Measurements from ENCODE around the gene TMPRSS13.

The TMPRSS13 gene

DNA sequence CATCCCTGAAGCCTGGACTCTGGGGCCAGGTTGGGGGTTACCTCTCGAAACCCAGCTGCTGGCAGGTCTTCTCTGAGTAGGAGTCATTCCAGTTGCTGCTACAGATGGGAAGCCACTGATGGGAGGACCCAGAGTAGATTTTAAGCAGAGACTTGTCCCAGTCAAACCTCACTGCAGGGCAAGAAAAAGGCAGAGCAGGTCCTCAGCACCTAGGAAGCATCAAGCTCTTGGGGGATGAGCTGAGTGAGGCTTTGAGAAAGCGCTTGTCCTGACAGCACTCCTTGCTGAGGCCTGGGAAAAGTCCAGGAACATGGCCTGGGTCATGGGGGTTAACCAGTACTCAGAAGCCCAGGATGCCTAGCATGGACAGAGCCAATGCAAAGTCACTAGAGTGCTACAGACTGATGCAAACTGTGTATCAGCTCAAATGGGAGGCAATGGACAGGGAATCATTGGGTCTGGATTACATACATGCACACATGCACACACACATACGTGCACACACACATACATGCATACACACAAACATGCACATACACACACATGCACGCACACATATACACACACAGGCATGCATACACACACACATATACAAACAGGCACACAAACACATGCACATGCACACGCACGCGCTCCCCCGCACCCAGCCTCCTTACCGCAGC lies 15.3 kb downstream of the TMPRSS13 start:
- TF ChIP-seq, protein P1, sequence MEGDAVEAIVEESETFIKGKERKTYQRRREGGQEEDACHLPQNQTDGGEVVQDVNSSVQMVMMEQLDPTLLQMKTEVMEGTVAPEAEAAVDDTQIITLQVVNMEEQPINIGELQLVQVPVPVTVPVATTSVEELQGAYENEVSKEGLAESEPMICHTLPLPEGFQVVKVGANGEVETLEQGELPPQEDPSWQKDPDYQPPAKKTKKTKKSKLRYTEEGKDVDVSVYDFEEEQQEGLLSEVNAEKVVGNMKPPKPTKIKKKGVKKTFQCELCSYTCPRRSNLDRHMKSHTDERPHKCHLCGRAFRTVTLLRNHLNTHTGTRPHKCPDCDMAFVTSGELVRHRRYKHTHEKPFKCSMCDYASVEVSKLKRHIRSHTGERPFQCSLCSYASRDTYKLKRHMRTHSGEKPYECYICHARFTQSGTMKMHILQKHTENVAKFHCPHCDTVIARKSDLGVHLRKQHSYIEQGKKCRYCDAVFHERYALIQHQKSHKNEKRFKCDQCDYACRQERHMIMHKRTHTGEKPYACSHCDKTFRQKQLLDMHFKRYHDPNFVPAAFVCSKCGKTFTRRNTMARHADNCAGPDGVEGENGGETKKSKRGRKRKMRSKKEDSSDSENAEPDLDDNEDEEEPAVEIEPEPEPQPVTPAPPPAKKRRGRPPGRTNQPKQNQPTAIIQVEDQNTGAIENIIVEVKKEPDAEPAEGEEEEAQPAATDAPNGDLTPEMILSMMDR (IDR thresholded peaks at IDR 0.05; ENCODE audit: borderline replicate concordance, extremely low read depth, low read length, poor library complexity, severe bottlenecking): no peak
- no peak for TF ChIP-seq EZH2 (IDR thresholded peaks at IDR 0.05; ENCODE audit: borderline replicate concordance, low read depth, low read length, severe bottlenecking)
- no peaks in the 10 kb centered on the region for H3K27me3 ChIP-seq (ENCODE audit: insufficient read depth, low read length, poor library complexity)
- no peak for ATAC-seq (ENCODE audit: insufficient read depth, low read depth)
- H3K79me2 ChIP-seq (ENCODE audit: insufficient read depth, low read length): no peaks in the 10 kb centered on the region
- H4K20me1 ChIP-seq (ENCODE audit: insufficient read depth, low read length): no peaks in the 10 kb centered on the region
- H3K4me1 ChIP-seq (ENCODE audit: insufficient read depth, low read length): peaks cover 54% of the 10 kb centered on the region
- no peaks in the 10 kb centered on the region for H3K9me3 ChIP-seq (ENCODE audit: insufficient read depth, low read length, severe bottlenecking)
- H3K36me3 ChIP-seq (ENCODE audit: insufficient read depth, low read length): no peaks in the 10 kb centered on the region
- no peak overlapping the region for H3K9ac ChIP-seq (ENCODE audit: low read depth, low read length)
- H3K27ac ChIP-seq (ENCODE audit: low read length): peak overlapping the region; percentile 62
- no peak overlapping the region for H3K4me3 ChIP-seq (ENCODE audit: low read depth in 1 of 2, low read length in 2 of 2)
- DNase-seq: peak; percentile 3
- H2AFZ ChIP-seq (ENCODE audit: low read depth, low read length): no peak overlapping the region
- no peak overlapping the region for H3K4me2 ChIP-seq (ENCODE audit: insufficient read depth, low read length)

DNA sequence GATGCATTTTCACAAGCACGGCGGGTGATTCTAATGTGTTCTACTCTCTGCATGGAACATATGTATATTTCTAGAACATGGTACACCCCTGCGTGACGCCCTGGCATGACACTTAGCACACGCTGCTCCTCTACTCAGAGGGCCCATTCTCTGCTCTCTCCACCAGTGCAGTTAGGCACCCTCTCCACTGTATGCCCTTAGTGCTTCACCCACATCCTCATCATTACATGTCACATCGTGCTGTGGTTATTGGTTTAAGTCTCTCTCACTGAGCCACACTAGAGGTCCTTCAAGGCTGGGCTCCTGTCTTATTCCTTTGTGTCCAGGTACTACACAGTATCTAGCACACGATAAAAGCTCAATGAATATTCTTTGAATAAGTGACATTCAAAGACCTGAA lies 16.7 kb downstream of the TMPRSS13 start:
- peak; percentile 20 for DNase-seq
- ATAC-seq (ENCODE audit: insufficient read depth, low read depth): peak; percentile 47; the same call in 2 of the 3 replicates
- no peaks in the 10 kb centered on the region for H3K27me3 ChIP-seq (ENCODE audit: insufficient read depth, low read length, poor library complexity)
- no peaks in the 10 kb centered on the region for H4K20me1 ChIP-seq (ENCODE audit: insufficient read depth, low read length)
- peak overlapping the region; percentile 27; the same call in 1 of the 2 replicates for H3K27ac ChIP-seq (ENCODE audit: low read length)
- peaks cover 68% of the 10 kb centered on the region for H3K4me1 ChIP-seq (ENCODE audit: insufficient read depth, low read length)
- no peak overlapping the region for H3K9ac ChIP-seq (ENCODE audit: low read depth, low read length)
- H3K9me3 ChIP-seq (ENCODE audit: insufficient read depth, low read length, severe bottlenecking): no peaks in the 10 kb centered on the region
- no peak overlapping the region for H3K4me3 ChIP-seq (ENCODE audit: low read depth in 1 of 2, low read length in 2 of 2)
- no peaks in the 10 kb centered on the region for H3K36me3 ChIP-seq (ENCODE audit: insufficient read depth, low read length)
- H3K4me2 ChIP-seq (ENCODE audit: insufficient read depth, low read length): no peak overlapping the region
- no peak overlapping the region for H2AFZ ChIP-seq (ENCODE audit: low read depth, low read length)
- H3K79me2 ChIP-seq (ENCODE audit: insufficient read depth, low read length): no peaks in the 10 kb centered on the region; the same call in 1 of the 2 replicates
- TF ChIP-seq, protein P1 (IDR thresholded peaks at IDR 0.05; ENCODE audit: borderline replicate concordance, extremely low read depth, low read length, poor library complexity, severe bottlenecking): no peak
- TF ChIP-seq EZH2 (IDR thresholded peaks at IDR 0.05; ENCODE audit: borderline replicate concordance, low read depth, low read length, severe bottlenecking): no peak

DNA sequence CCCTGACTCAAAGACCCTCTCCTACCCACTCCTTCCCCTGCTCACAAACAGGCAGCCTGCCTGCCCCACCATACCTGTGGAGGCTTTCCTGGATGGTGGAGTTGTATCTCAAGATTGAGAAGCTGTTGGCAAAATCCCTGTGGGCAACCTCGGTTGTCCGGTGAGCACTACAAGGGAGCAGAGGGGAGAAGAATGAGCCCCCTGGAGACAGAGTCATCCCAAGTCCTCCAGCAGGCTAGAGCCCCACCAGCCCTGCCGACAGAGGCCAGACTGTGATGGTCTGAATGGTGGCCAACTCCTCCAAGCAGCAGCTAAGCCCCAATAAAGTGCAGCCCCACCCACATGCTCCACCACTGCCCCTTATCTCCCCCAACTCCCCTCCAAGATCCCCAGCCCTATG lies 17.5 kb downstream of the TMPRSS13 start:
- TF ChIP-seq, protein P1 (IDR thresholded peaks at IDR 0.05; ENCODE audit: borderline replicate concordance, extremely low read depth, low read length, poor library complexity, severe bottlenecking): no peak
- TF ChIP-seq EZH2 (IDR thresholded peaks at IDR 0.05; ENCODE audit: borderline replicate concordance, low read depth, low read length, severe bottlenecking): no peak
- no peak for ATAC-seq (ENCODE audit: insufficient read depth, low read depth)
- H2AFZ ChIP-seq (ENCODE audit: low read depth, low read length): no peak overlapping the region

More for the DNA sequence above, 17.5 kb downstream of the TMPRSS13 start:
- Histone ChIP-seq H3K9ac (ENCODE audit: low read depth, low read length) (no peak overlapping the region), H3K79me2 (ENCODE audit: insufficient read depth, low read length) (no peaks in the 10 kb centered on the region; the same call in 1 of the 2 replicates), H3K27ac (ENCODE audit: low read length) (peak overlapping the region; percentile 55; the same call in 1 of the 2 replicates), H3K4me2 (ENCODE audit: insufficient read depth, low read length) (no peak overlapping the region; the same call in 1 of the 2 replicates), H3K4me3 (ENCODE audit: low read depth in 1 of 2, low read length in 2 of 2) (no peak overlapping the region), H3K9me3 (ENCODE audit: insufficient read depth, low read length, severe bottlenecking) (no peaks in the 10 kb centered on the region), H3K36me3 (ENCODE audit: insufficient read depth, low read length) (no peaks in the 10 kb centered on the region), H3K4me1 (ENCODE audit: insufficient read depth, low read length) (peaks cover 74% of the 10 kb centered on the region), H3K27me3 (ENCODE audit: insufficient read depth, low read length, poor library complexity) (no peaks in the 10 kb centered on the region), H4K20me1 (ENCODE audit: insufficient read depth, low read length) (no peaks in the 10 kb centered on the region)
- DNase-seq: peak; percentile 3
